Measurements from ENCODE around the gene FBLN2. TPM values are rescaled to one million over a fixed set of nuclear protein-coding genes. Genes with fewer than 3 reads are reported as not detected.

The FBLN2 gene
- total and polyA plus RNA-seq, 2 of the 13 experiments (the other 11 are each of a cell fraction or from before 2014, with no cell fraction given) = not detected

- TF ChIP-seq REST (IDR thresholded peaks at IDR 0.05; ENCODE audit: borderline replicate concordance in 1 of 2, low read depth in 1 of 2, low read length in 2 of 2) = no peak
- no peak for TF ChIP-seq ZNF329 (CRISPR knock-in tag; IDR thresholded peaks at IDR 0.05; ENCODE audit: low read depth)
- TF ChIP-seq ZHX1 (CRISPR knock-in tag; IDR thresholded peaks at IDR 0.05; ENCODE audit: low read depth) = 0 out of 2 replicates have a peak, but pooled peaks have one; percentile 35
- TF ChIP-seq FLYWCH1 (CRISPR knock-in tag; IDR thresholded peaks at IDR 0.05) = no peak
- TF ChIP-seq ZNF740 (CRISPR knock-in tag; IDR thresholded peaks at IDR 0.05) = no peak
- no peak for TF ChIP-seq POLR2G (IDR thresholded peaks at IDR 0.05; ENCODE audit: low read depth, low read length)
- TF ChIP-seq ZNF546 (CRISPR knock-in tag; conservative IDR thresholded peaks at IDR 0.05) = no peak
- TF ChIP-seq YY1 (IDR thresholded peaks at IDR 0.05; ENCODE audit: insufficient read depth, insufficient replicate concordance, low read depth, low read length) = peak; percentile 60
- no peak for TF ChIP-seq CBFB (CRISPR knock-in tag; IDR thresholded peaks at IDR 0.05)
- no peak; the same call in 1 of the 2 replicates for TF ChIP-seq ZFX (CRISPR knock-in tag; IDR thresholded peaks at IDR 0.05; ENCODE audit: low read depth)
- no peak for TF ChIP-seq ZNF205 (CRISPR knock-in tag; IDR thresholded peaks at IDR 0.05)
- no peak for TF ChIP-seq MZF1 (CRISPR knock-in tag; IDR thresholded peaks at IDR 0.05; ENCODE audit: borderline replicate concordance)
- 0 out of 2 replicates have a peak, but pooled peaks have one; percentile 21 for TF ChIP-seq DNMT1 (CRISPR knock-in tag; IDR thresholded peaks at IDR 0.05)
- peak; percentile 99 for TF ChIP-seq STAG1 (CRISPR knock-in tag; IDR thresholded peaks at IDR 0.05)
- TF ChIP-seq ZNF589 (CRISPR knock-in tag; conservative IDR thresholded peaks at IDR 0.05) = no peak
- no peak for TF ChIP-seq ZNF10 (CRISPR knock-in tag; IDR thresholded peaks at IDR 0.05; ENCODE audit: borderline replicate concordance, low read depth)
- TF ChIP-seq ZNF512B (CRISPR knock-in tag; IDR thresholded peaks at IDR 0.05; ENCODE audit: borderline replicate concordance) = 0 out of 2 replicates have a peak, but pooled peaks have one; percentile 44
Measured at GRCh38 chr3:13648060-13649001, 99.4 kb downstream of the FBLN2 start (continued).

Measured in HepG2 (cell line).